Ishikawa (cell line): ENCODE measurements around the gene PMS1.

ENCODE experiments used
- EP300 ChIP-seq: IDR thresholded peaks from 2 replicates; pipeline ENCODE4 v1.6.1; 2012; ENCODE audit warnings: borderline replicate concordance
- RAD21 ChIP-seq: IDR thresholded peaks from 2 replicates; pipeline ENCODE4 v1.6.1; 2012; ENCODE audit warnings: low read depth
- TF ChIP-seq, protein P1 (sequence below): IDR thresholded peaks from 2 replicates; pipeline ENCODE4 v1.6.1; 2012

DNA sequence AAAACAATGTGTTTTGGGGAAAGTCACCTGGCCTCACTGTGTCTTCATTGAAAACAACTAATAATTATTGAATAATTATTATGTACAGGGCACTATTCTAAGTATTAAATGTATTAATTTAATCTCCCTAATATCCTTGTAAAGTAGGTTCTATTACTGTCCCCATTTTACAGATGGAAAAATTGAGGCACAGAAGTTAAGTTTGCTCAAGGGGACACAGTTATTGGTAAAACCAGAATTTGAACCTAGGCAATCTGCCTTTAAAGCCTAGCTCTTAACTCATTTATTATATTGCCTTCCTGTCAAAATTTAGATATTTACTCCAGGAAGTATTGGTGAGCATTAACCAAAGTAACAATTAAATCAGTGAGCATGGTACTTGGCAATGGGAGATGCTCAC lies 84.6 kb downstream of the PMS1 start:
- TF ChIP-seq RAD21 (no peak), EP300 (no peak)
- TF ChIP-seq, protein P1, sequence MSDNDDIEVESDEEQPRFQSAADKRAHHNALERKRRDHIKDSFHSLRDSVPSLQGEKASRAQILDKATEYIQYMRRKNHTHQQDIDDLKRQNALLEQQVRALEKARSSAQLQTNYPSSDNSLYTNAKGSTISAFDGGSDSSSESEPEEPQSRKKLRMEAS = no peak
